Effector CD4-positive, alpha-beta T cell (primary cell): ENCODE measurements around the gene TTC32.

Source experiments
- DNase-seq: peaks from one replicate; pipeline ENCODE4 v3.0.0-alpha.2; 2020

TTC32 gene

GRCh38 chr2:19850056-19851050 lies 51.4 kb downstream of the TTC32 start:
- DNase-seq, result no peak

- no peak for DNase-seq
Observed at GRCh38 chr2:19848952-19849351, 52.8 kb downstream of the TTC32 start.

DNA sequence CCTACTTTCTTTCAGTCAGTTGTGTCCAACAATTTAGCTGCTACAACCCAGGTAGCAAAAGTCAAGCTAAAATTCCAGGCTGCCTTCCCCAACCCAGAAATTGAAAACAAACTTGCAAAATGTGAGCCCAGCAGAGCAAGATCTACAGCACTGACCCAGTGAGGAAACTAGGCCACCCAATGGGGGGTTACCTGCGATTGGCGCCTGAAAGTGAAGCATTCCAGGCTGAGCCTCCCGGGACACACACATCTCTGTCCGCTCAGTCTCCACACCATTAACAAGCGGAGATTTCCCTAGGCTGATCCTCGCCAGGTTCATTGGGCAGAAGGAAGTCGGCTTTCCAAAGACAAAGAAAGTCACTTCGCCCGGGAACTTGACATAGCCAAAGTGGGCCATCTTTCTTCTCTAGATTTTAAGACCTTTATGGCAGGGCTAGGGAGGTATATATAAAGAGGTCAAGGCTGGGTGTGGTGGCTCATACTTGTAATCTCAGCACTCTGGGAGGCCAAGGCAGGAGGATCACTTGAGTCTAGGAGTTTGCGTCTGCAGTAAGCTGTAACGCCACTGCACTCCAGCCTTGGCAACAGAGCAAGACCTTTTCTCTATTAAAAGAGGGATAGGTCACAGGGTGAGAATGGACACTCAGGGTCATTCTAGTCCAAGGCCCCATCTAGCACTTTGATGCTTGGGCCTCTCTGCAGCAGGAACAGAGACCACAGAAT lies 53.6 kb downstream of the TTC32 start:
- no peak for DNase-seq

DNA sequence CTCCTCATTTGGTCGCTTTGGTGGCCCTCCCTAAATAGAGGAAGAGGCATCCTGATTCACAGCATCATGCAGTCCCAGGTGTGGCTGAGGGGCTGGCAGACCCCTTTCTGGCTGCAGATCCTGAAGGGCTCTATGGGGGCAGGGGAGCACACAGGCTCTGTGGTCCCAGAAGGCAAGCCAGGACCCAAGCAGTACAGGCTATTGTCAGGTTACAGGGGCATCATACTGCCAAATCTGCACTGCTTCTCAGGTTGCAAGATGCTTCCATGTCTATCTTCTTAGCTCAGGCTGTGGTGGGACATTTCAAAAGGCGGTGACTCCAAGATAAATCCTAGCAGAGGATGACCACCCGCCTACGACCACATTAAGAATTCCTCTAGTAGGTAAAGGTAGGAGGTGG lies 54.3 kb downstream of the TTC32 start:
- DNase-seq, result no peak
